Non-pigmented ciliary epithelial cell (primary cell): Measurements from ENCODE around the gene VPS16.

ENCODE experiments used
- DNase-seq: peaks from one replicate; pipeline ENCODE4 v3.0.0-alpha.2; 2010; ENCODE audit warnings: low read depth

VPS16 gene

GRCh38 chr20:2835331-2835796 lies 5.2 kb upstream of the VPS16 start:
- no peak for DNase-seq

- DNase-seq, result no peak
These were observed 4.5 kb upstream of the VPS16 start for GRCh38 chr20:2836035-2836434.

GRCh38 chr20:2837221-2837960 lies 3.2 kb upstream of the VPS16 start:
- no peak for DNase-seq

GRCh38 chr20:2838170-2838797 lies 2.3 kb upstream of the VPS16 start:
- no peak for DNase-seq

- DNase-seq, result no peak
These were observed 1.5 kb upstream of the VPS16 start for GRCh38 chr20:2838847-2839671.

GRCh38 chr20:2839732-2840137 lies 810 bp upstream of the VPS16 start:
- no peak for DNase-seq

GRCh38 chr20:2840967-2841531 lies 504 bp downstream of the VPS16 start:
- DNase-seq, result no peak

GRCh38 chr20:2845607-2846006 lies 5.1 kb downstream of the VPS16 start:
- no peak for DNase-seq

GRCh38 chr20:2846698-2847097 lies 6.2 kb downstream of the VPS16 start:
- DNase-seq, result no peak

GRCh38 chr20:2847802-2848201 lies 7.3 kb downstream of the VPS16 start:
- DNase-seq, result no peak

- DNase-seq, result no peak
These were observed 9.0 kb downstream of the VPS16 start for GRCh38 chr20:2849529-2849928.

GRCh38 chr20:2851086-2851485 lies 10.5 kb downstream of the VPS16 start:
- no peak for DNase-seq

- no peak for DNase-seq
These were observed 18.0 kb downstream of the VPS16 start for GRCh38 chr20:2858591-2858990.

- no peak for DNase-seq
These were observed 19.0 kb downstream of the VPS16 start for GRCh38 chr20:2859330-2860121.

- DNase-seq, result no peak
These were observed 24.1 kb downstream of the VPS16 start for GRCh38 chr20:2864626-2865025.

GRCh38 chr20:2865101-2865500 lies 24.6 kb downstream of the VPS16 start:
- DNase-seq, result no peak

- no peak for DNase-seq
These were observed 25.1 kb downstream of the VPS16 start for GRCh38 chr20:2865630-2866029.

- DNase-seq, result no peak
These were observed 25.7 kb downstream of the VPS16 start for GRCh38 chr20:2866236-2866635.

- DNase-seq, result no peak
These were observed 26.7 kb downstream of the VPS16 start for GRCh38 chr20:2867081-2867864.

GRCh38 chr20:2869381-2869780 lies 28.8 kb downstream of the VPS16 start:
- no peak for DNase-seq

GRCh38 chr20:2871111-2871465 lies 30.5 kb downstream of the VPS16 start:
- DNase-seq, result no peak
